GM12874 (cell line): ENCODE data around the gene CXCR3.
A peak's percentile ranks its signal among the peaks of the same experiment; 100 is the strongest.

Experiments
- CTCF ChIP-seq: IDR thresholded peaks from 2 replicates; pipeline ENCODE4 v1.5.1; 2011; ENCODE audit warnings: low read depth, mild to moderate bottlenecking, control low read depth, low read length, moderate library complexity; ENCODE audit not compliant: insufficient read depth

The CXCR3 gene

GRCh38 chrX:71661919-71662318 is 43.6 kb upstream of the CXCR3 start:
- no peak for TF ChIP-seq CTCF

GRCh38 chrX:71660562-71661416 is 42.5 kb upstream of the CXCR3 start:
- no peak for TF ChIP-seq CTCF

- TF ChIP-seq CTCF = no peak
Measured at GRCh38 chrX:71659959-71660358, 41.6 kb upstream of the CXCR3 start.

- no peak for TF ChIP-seq CTCF
Measured at GRCh38 chrX:71659342-71659741, 41.0 kb upstream of the CXCR3 start.

GRCh38 chrX:71657267-71657666 is 39.0 kb upstream of the CXCR3 start:
- TF ChIP-seq CTCF = no peak

GRCh38 chrX:71653344-71653743 is 35.0 kb upstream of the CXCR3 start:
- no peak for TF ChIP-seq CTCF

GRCh38 chrX:71652405-71652804 is 34.1 kb upstream of the CXCR3 start:
- TF ChIP-seq CTCF = peak; percentile 40; the same call in 1 of the 2 replicates
